HepG2 (cell line): ENCODE results near the gene PRDX2. TPM values are rescaled to one million over a fixed set of nuclear protein-coding genes. Genes with fewer than 3 reads are reported as not detected.
A peak's percentile ranks its signal among the peaks of the same experiment; 100 is the strongest.

Experiments used
- ARID4A ChIP-seq: sonication (generic); formaldehyde crosslinking; IDR thresholded peaks from 2 replicates; pipeline ENCODE4 v1.5.0; 2020; ENCODE audit warnings: mild to moderate bottlenecking, missing genetic modification reagents, borderline replicate concordance
- CC2D1A ChIP-seq: sonication (generic); formaldehyde crosslinking; IDR thresholded peaks from 2 replicates; pipeline ENCODE4 v1.8.1; 2023; ENCODE audit warnings: mild to moderate bottlenecking, missing genetic modification reagents
- GABPB1 ChIP-seq: IDR thresholded peaks from 2 replicates; pipeline ENCODE4 v1.6.1; 2016; ENCODE audit warnings: mild to moderate bottlenecking, missing genetic modification reagents, moderate library complexity, missing compliant biosample characterization
- HOXA9 ChIP-seq: sonication (generic); formaldehyde crosslinking; IDR thresholded peaks from 2 replicates; pipeline ENCODE4 v1.8.1; 2022; ENCODE audit warnings: missing genetic modification reagents, mild to moderate bottlenecking, moderate library complexity, borderline replicate concordance
- POGZ ChIP-seq: sonication (generic); formaldehyde crosslinking; IDR thresholded peaks from 2 replicates; pipeline ENCODE4 v1.4.0; 2020; ENCODE audit warnings: mild to moderate bottlenecking, missing genetic modification reagents
- RXRA ChIP-seq: sonication (generic); formaldehyde crosslinking; IDR thresholded peaks from 2 replicates; pipeline ENCODE4 v1.5.1; 2020; ENCODE audit warnings: missing genetic modification reagents
- SP1 ChIP-seq, 2 experiments: fragments of 450-650 bp in 1 of 2; sonication (generic) in 1 of 2; formaldehyde crosslinking in 1 of 2; IDR thresholded peaks; 2 replicates each; pipeline versions ENCODE4 v1.4.0 to v1.6.1; 2016 to 2020; ENCODE audit warnings: missing genetic modification reagents in 1 of 2
- TFDP1 ChIP-seq: IDR thresholded peaks from 2 replicates; pipeline ENCODE4 v1.6.1; 2016; ENCODE audit warnings: missing compliant biosample characterization, missing genetic modification reagents, borderline replicate concordance
- U2AF1 ChIP-seq: fragments of 200-400 bp; formaldehyde crosslinking; optimal IDR thresholded peaks from 2 replicates; pipeline ENCODE3; 2017; ENCODE audit warnings: mild to moderate bottlenecking, low read depth, low read length
- ZNF224 ChIP-seq: sonication (generic); formaldehyde crosslinking; IDR thresholded peaks from 2 replicates; pipeline ENCODE4 v1.5.0; 2020; ENCODE audit warnings: mild to moderate bottlenecking, missing genetic modification reagents
- ZNF253 ChIP-seq: sonication (generic); formaldehyde crosslinking; IDR thresholded peaks from 2 replicates; pipeline ENCODE4 v1.8.0; 2022; ENCODE audit warnings: mild to moderate bottlenecking, missing genetic modification reagents, borderline replicate concordance
- ZNF280D ChIP-seq: sonication (generic); formaldehyde crosslinking; IDR thresholded peaks from 2 replicates; pipeline ENCODE4 v1.5.1; 2020; ENCODE audit warnings: mild to moderate bottlenecking, missing genetic modification reagents
- ZNF616 ChIP-seq: sonication (generic); formaldehyde crosslinking; IDR thresholded peaks from 2 replicates; pipeline ENCODE4 v1.5.0; 2020; ENCODE audit warnings: low read depth, mild to moderate bottlenecking, missing genetic modification reagents
- ZNF782 ChIP-seq: sonication (generic); formaldehyde crosslinking; IDR thresholded peaks from 2 replicates; pipeline ENCODE4 v1.4.0; 2020; ENCODE audit warnings: missing genetic modification reagents, mild to moderate bottlenecking, borderline replicate concordance
- ZNF788 ChIP-seq: sonication (generic); formaldehyde crosslinking; IDR thresholded peaks from 2 replicates; pipeline ENCODE4 v1.5.0; 2020; ENCODE audit warnings: mild to moderate bottlenecking, missing genetic modification reagents, borderline replicate concordance
- polyA plus RNA-seq, 8 experiments: library from polyadenylated mRNA; depleted of rRNA in 3 of 8; stranded (reverse) in 7 of 8; unstranded in 1 of 8; fragments of >200 nt; fragmentation: Illumina TruSeq in 4 of 8; extraction: Trizol in 4 of 8; gene quantifications; 2 replicates each; pipeline versions ENCODE4 v1.2.1 to v1.2.3, GENCODE V29; 2011 to 2016; ENCODE audit warnings: low read depth in 4 of 8, missing spikeins in 1 of 8, mixed read lengths in 1 of 8; ENCODE audit not compliant: insufficient read depth in 1 of 8
- total RNA-seq, 5 experiments: library from RNA; depleted of rRNA; stranded (reverse); fragments of >200 nt; fragmentation: Illumina TruSeq; extraction: Trizol; gene quantifications; 2 replicates each; pipeline ENCODE4 v1.2.3, GENCODE V29; 2016; ENCODE audit warnings: low read depth in 1 of 5
- TF ChIP-seq, protein P1 (sequence below): sonication (generic); formaldehyde crosslinking; IDR thresholded peaks from 2 replicates; pipeline ENCODE4 v1.4.0; 2020; ENCODE audit warnings: mild to moderate bottlenecking, missing genetic modification reagents
- TF ChIP-seq, protein P2 (sequence below): sonication (generic); formaldehyde crosslinking; IDR thresholded peaks from 2 replicates; pipeline ENCODE4 v1.4.0; 2020; ENCODE audit warnings: missing genetic modification reagents

PRDX2 gene
- total and polyA plus RNA-seq, 2 of the 13 experiments (the other 11 are each of a cell fraction or from before 2014, with no cell fraction given), result 218 to 381 TPM

GRCh38 chr19:12757544-12758274, 43.9 kb downstream of the PRDX2 start (continued):
- TF ChIP-seq RXRA (CRISPR knock-in tag) (peak; percentile 35; the same call in 1 of the 2 replicates), ARID4A (CRISPR knock-in tag) (peak; percentile 58; the same call in 1 of the 2 replicates), HOXA9 (CRISPR knock-in tag) (no peak), ZNF782 (CRISPR knock-in tag) (no peak; the same call in 1 of the 2 replicates), SP1 (IDR thresholded peaks at IDR 0.05) (no peak), SP1 (CRISPR knock-in tag; IDR thresholded peaks at IDR 0.05) (0 out of 2 replicates have a peak, but pooled peaks have one; percentile 28), POGZ (CRISPR knock-in tag) (peak; percentile 27; the same call in 1 of the 2 replicates), ZNF788 (CRISPR knock-in tag) (peak; percentile 55; the same call in 1 of the 2 replicates), ZNF280D (CRISPR knock-in tag) (no peak), TFDP1 (CRISPR knock-in tag) (0 out of 2 replicates have a peak, but pooled peaks have one; percentile 22), CC2D1A (no peak), ZNF616 (CRISPR knock-in tag) (no peak), U2AF1 (no peak), ZNF253 (CRISPR knock-in tag) (no peak), GABPB1 (CRISPR knock-in tag) (peak; percentile 71), ZNF224 (no peak)
- TF ChIP-seq, protein P1, sequence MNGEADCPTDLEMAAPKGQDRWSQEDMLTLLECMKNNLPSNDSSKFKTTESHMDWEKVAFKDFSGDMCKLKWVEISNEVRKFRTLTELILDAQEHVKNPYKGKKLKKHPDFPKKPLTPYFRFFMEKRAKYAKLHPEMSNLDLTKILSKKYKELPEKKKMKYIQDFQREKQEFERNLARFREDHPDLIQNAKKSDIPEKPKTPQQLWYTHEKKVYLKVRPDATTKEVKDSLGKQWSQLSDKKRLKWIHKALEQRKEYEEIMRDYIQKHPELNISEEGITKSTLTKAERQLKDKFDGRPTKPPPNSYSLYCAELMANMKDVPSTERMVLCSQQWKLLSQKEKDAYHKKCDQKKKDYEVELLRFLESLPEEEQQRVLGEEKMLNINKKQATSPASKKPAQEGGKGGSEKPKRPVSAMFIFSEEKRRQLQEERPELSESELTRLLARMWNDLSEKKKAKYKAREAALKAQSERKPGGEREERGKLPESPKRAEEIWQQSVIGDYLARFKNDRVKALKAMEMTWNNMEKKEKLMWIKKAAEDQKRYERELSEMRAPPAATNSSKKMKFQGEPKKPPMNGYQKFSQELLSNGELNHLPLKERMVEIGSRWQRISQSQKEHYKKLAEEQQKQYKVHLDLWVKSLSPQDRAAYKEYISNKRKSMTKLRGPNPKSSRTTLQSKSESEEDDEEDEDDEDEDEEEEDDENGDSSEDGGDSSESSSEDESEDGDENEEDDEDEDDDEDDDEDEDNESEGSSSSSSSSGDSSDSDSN (CRISPR knock-in tag), result peak; percentile 56
- TF ChIP-seq, protein P2, sequence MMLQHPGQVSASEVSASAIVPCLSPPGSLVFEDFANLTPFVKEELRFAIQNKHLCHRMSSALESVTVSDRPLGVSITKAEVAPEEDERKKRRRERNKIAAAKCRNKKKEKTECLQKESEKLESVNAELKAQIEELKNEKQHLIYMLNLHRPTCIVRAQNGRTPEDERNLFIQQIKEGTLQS (CRISPR knock-in tag), result no peak
